GM21786 (cell line): ENCODE measurements around the gene RAB26.
"Not testable (repeated sequence)": the region's sequence is repeated elsewhere in the genome, so short reads cannot be mapped to it uniquely, and the experiment has no call there.

Experiments used
- ATAC-seq: cut with Tn5 transposase; IDR thresholded peaks from one replicate; pipeline ENCODE4 v1.9.1; 2021; ENCODE audit not compliant: unreplicated experiment

RAB26 gene

DNA sequence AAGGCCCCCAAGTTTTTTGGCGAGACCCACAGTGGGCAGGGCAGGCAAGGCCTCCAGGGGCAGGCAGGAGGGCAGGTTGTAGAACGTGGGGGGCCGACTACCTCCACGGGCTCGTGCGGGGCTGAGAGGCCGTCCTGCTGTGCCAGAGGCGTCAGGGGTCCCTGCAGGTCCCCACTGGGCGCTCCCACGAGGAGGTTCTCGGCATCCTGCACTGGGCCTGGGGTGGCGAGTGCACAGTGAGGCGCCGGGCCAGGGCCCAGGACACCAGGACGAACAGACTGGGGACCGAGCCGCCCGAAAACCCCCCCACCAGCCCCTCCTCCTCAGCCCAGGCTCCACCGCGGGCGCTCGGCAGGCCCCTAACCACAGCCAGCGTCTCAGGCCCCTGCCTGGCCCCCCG is 32.0 kb upstream of the RAB26 start:
- not testable (repeated sequence) for ATAC-seq

- ATAC-seq: not testable (repeated sequence)
These were observed 31.1 kb upstream of the RAB26 start for GRCh38 chr16:2117341-2117740.

- not testable (repeated sequence) for ATAC-seq
These were observed 30.3 kb upstream of the RAB26 start for GRCh38 chr16:2117960-2118722.

- ATAC-seq: not testable (repeated sequence)
These were observed 27.1 kb upstream of the RAB26 start for GRCh38 chr16:2121325-2121724.

DNA sequence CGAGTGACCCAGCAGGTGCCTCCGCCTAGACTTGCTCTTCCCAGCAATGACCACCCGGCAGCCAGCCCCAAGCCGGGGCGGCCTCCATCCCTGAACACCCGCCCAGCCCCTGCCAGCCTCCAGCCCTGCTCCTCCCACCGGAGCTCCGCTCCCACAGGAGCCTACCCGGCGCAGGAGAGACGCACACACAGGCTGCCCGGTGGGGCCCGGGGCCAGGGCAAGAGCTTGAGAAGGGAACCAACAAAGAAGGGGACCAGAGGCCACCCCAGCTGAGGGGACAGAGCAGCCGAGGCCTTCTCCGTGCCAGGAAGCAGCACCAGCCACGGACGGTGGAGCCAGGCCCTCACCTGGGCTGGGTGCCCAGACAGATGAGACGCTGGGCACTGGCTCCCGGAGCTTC is 26.6 kb upstream of the RAB26 start:
- ATAC-seq: no peak

DNA sequence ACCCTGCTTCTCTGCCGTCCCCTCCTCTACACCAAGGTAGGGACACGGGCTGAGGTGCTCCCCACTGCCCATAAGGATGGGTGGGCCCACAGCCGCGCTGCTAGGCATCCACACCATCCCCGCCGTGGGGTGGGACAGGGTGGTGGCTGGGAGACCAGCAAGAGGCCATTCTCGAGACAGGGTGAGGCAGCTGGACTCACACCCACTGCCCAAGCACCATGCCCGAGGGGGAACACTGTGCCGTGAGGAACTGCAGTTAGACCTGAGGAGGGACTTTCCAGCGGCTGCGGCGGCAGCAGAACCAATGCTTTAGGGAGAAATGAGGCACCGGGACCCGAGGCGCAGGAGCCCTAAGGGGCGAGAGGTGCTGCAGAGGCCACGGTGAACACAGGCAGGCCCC is 26.0 kb upstream of the RAB26 start:
- no peak for ATAC-seq

DNA sequence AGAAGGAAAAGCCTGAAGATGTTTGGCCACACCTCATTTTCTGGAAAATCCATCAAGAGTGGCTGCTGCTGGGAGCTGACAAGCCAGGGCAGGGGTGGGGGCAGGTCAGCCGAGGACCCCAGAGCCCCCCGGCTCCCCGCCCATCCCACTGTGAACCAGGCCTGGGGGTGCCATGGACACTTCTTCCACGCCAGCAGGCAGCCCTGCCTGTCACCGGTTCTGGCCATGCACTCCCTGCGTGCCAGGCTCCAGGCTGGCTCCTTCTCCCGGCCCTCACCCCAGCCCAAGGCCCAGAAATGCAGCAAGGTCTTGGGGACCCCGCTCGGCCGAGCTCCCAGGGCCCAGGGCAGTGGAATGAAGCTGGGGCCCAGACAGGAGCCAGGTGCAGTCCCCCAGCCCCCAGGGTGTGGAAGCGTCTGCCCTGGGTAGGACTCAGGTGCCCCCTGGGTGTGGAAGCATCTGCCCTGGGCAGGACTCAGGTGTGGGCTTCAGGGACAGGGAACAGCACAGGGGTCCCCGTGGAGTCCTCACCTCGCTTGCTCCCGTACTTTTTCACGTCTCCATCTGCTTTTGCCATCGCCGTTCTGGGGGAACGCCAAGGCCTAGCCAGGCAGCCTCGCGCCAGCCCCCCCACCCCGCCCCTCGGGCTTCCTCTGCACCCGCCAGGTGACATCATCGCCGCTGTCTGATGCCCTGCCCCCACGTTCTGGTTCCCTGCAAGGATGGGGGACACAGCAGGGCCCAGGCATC is 25.3 kb upstream of the RAB26 start:
- ATAC-seq: not testable (repeated sequence)

DNA sequence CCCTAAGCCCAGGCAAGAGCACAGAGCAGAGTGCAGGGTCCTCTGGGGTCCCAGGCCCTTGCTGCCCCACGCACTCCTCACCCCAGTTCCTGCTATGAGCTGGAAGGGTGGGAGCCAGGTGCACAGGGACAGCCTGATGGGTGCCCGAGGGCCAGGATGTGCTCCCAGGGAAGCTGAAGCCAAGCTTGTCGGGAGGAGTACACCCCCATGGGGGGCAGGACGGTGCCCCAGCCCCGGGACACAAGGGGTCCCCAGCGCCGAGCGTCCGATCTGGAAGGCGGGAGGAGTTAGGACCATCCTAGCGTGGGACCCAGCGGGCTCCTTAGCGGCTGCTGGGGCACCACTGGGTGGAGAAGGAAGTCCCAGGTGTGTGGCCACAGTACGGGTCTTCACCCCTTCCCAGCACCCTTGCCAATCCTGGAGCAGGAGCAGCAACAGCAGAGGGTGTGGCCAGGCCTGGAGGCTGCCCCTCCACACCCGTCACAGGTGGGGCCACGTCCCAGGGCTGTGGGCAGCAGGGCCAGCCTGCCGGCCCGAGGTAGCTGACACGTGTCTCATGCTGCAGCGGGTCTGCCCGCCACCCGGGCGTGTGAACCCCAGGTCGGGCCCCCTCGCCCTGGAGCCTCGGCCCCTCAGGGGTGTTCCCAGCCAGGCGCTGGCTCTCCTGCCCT is 24.6 kb upstream of the RAB26 start:
- not testable (repeated sequence) for ATAC-seq

DNA sequence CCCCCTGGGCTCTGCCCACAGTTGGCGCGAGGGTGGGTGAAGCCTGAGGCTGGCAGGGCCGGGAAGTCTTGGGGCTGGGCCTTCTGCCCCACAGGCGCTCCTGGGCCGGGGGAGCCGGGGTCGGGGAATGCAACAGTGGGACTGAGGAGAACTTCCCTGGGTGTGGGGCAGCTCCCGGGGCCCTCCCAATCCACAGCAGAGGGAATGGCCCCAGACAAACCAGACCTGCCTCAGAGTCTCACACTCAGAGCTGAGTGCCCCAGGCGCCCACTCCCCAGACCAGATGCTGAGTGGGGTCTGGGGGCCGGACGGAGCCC is 24.1 kb upstream of the RAB26 start:
- ATAC-seq: not testable (repeated sequence)

- not testable (repeated sequence) for ATAC-seq
These were observed 23.6 kb upstream of the RAB26 start for GRCh38 chr16:2124694-2125444.

DNA sequence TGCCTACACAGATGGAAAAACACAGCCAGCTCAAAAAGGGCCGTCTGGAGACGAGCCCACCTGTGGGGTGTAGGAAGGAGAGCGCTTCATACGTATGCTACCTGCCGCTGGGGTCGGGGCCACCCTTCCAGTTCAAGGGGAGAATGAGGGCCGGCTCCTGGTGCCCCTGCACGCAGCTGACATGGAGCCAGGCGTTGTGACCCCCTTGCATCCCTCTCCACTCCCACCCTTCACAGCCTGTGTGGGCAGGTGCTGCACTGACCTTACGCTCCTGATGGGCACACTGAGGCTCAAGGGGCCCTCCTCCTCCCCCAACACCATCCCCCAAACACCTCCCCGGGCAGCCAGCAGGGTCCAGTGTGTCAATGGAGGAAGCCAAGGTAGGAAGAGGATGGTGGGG is 22.8 kb upstream of the RAB26 start:
- ATAC-seq: not testable (repeated sequence)

- ATAC-seq: not testable (repeated sequence)
These were observed 22.2 kb upstream of the RAB26 start for GRCh38 chr16:2126161-2126743.

- ATAC-seq: not testable (repeated sequence)
These were observed 21.4 kb upstream of the RAB26 start for GRCh38 chr16:2126928-2127556.

DNA sequence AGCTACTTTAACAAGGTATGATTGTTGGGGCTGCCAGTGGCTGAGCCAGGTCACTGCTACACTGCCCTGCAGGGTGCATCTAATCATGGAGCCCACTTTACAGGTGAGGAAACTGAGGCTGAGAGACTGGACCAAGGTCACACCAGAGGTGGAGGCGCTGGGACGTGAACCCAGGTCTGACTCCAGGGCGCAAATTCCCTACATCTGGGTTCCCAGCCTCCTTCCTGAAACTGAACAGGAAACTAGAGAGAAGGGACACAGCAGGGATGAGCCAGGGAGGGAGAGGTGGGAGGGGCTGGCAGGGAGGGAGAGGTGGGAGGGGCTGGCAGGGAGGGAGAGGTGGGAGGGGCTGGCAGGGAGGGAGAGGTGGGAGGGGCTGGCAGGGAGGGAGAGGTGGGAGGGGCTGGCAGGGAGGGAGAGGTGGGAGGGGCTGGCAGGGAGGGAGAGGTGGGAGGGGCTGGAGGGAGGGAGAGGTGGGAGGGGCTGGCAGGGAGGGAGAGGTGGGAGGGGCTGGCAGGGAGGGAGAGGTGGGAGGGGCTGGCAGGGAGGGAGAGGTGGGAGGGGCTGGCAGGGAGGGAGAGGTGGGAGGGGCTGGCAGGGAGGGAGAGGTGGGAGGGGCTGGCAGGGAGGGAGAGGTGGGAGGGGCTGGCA is 20.7 kb upstream of the RAB26 start:
- not testable (repeated sequence) for ATAC-seq

DNA sequence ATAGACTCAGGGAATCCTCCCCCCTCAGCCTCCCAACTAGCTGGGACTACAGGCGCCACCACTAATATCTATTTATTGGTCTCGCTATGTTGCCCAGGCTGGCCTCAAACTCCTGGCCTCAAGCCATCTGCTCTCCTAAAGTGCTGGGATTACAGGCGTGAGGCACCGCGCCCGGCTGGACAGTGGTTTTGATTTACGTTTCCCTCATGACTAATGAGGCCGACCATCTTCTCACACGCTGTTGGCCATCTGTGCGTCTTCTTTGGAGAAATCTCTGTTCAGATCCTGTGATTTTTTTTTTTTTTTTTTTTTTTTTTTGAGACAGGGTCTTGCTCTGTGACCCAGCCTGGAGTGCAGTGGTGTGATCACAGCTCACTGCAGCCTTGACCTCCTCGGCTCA is 19.2 kb upstream of the RAB26 start:
- not testable (repeated sequence) for ATAC-seq

DNA sequence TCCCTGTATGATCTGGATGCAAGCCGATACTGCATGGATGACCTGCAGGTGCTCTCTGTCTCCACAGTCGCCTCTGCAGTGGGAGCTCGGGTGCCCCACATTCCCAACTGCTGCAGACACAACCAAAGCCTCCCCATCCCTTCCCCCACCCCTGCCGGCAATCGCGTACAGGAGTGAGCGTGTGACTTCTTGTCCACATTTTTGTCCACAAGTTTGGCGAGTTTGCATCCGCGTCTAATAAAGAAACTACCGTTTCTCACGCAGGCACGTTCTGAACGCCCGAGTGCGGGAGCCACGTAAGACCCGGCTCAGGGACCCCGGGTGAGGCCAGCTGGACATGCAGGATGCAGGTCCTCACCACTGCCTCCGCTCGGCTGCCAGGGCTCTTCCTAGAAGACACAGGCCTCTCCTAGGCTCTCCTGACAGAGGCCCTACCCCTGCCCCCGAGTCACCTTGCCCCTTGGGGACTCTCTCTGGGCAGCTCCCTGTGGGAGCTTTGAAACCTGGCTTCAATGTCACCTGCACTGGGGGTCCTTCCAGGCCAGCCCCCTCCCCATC is 18.5 kb upstream of the RAB26 start:
- ATAC-seq: not testable (repeated sequence)

DNA sequence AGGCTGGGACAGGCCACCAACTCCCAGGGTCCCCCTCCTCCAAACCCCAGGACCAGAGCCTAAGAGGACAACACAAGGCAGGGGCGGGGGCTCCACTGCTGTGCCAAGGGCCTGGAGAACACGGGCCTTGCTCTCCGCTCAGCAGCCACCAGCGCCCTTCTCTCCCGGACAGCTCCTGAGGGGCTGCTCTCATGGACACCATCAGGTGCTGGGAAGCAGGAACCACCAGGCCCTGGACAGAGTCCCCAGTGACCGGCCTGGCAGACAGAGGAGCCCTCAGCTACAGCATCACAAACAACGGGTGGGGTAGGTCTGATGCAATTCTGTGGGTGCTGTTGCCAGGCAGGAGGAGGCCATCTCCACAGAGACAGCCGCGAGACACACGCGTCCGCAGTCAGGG is 14.6 kb upstream of the RAB26 start:
- not testable (repeated sequence) for ATAC-seq

DNA sequence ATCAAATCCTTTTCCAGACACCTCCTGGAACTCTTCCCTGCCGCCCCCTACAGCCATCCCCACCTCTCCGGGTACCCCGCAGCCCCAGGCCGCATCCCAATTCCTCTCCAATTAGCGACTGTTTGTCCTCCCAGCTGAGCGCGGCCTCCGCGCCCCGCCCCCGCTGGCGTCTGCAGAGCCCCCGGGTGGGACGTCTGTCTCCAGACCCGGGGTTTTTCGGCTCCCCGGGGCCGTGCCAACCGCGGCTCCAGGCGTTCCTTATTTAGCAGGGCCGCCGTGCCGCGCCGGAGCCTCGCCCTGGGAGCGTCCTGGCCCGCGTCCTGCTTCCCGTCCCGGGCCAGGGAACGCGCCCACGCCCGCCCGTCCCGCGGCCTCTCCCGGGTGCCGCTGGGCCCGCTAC is 13.4 kb upstream of the RAB26 start:
- ATAC-seq: not testable (repeated sequence)

GRCh38 chr16:2135770-2136490 is 12.5 kb upstream of the RAB26 start, which contains the start of gene PKD1:
TSS of gene PKD1 (minus strand) at chr16:2135898. CDS start at chr16:2135689, 209 bp downstream.
- not testable (repeated sequence) for ATAC-seq
